NCI-H1048 (cell line): ENCODE results near the gene OR4X1.
"Not testable (repeated sequence)": the region's sequence is repeated elsewhere in the genome, so short reads cannot be mapped to it uniquely, and the experiment has no call there.

Source experiments
- DNase-seq: peaks from one replicate; lab custom pipeline; 2025; lab: John Stamatoyannopoulos, UW

The OR4X1 gene

GRCh38 chr11:48263423-48263911 is at the start of gene OR4X1:
Gene OR4X1, plus strand, starts transcription at chr11:48263861. Its CDS starts 0 bp downstream, at chr11:48263861.
- DNase-seq = no peak

GRCh38 chr11:48216510-48216909 is 47.2 kb upstream of the OR4X1 start, which contains the start of gene OR4B1:
Gene OR4B1, plus strand, starts transcription at chr11:48216810. Its CDS starts 0 bp downstream, at chr11:48216810.
- no peak for DNase-seq

GRCh38 chr11:48228761-48229160 is 34.9 kb upstream of the OR4X1 start:
- no peak for DNase-seq

- not testable (repeated sequence) for DNase-seq
These were observed 33.6 kb upstream of the OR4X1 start for GRCh38 chr11:48230057-48230456.

GRCh38 chr11:48237727-48238126 is 25.9 kb upstream of the OR4X1 start:
- no peak for DNase-seq

- DNase-seq = no peak
These were observed 21.2 kb upstream of the OR4X1 start for GRCh38 chr11:48242501-48242900.

- no peak for DNase-seq
These were observed 18.9 kb upstream of the OR4X1 start, which contains the start of gene OR4X2 for GRCh38 chr11:48244804-48245203. Gene OR4X2, plus strand, starts transcription at chr11:48245104. Its CDS starts 0 bp downstream, at chr11:48245104.

GRCh38 chr11:48248902-48249301 is 14.8 kb upstream of the OR4X1 start:
- no peak for DNase-seq

- no peak for DNase-seq
These were observed 2.1 kb upstream of the OR4X1 start for GRCh38 chr11:48261600-48261999.

GRCh38 chr11:48270621-48271020 is 7.0 kb downstream of the OR4X1 start:
- no peak for DNase-seq

GRCh38 chr11:48272606-48273005 is 8.9 kb downstream of the OR4X1 start:
- DNase-seq = no peak

- no peak for DNase-seq
These were observed 42.3 kb downstream of the OR4X1 start, which contains the start of gene OR4S1 for GRCh38 chr11:48305923-48306322. Gene OR4S1, plus strand, starts transcription at chr11:48306223. Its CDS starts 0 bp downstream, at chr11:48306223.

- peak; percentile 45 for DNase-seq
These were observed 44.2 kb downstream of the OR4X1 start for GRCh38 chr11:48307760-48308386.

GRCh38 chr11:48313590-48313989 is 49.9 kb downstream of the OR4X1 start:
- not testable (repeated sequence) for DNase-seq
